Osteocyte (in vitro differentiated cells): Measurements from ENCODE around the gene TENM4. TPM values are rescaled to one million over a fixed set of nuclear protein-coding genes. Genes with fewer than 3 reads are reported as not detected.

Experiments
- DNase-seq: peaks from one replicate; pipeline ENCODE4 v3.0.0; 2021; ENCODE audit warnings: mixed read lengths; ENCODE audit not compliant: unreplicated experiment; ENCODE audit errors: extremely low spot score
- H3K27ac Mint-ChIP-seq: one replicate; pipeline ENCODE4 v1.8.0; 2021; ENCODE audit warnings: mild to moderate bottlenecking, mixed read lengths; ENCODE audit not compliant: unreplicated experiment
- H3K27me3 Mint-ChIP-seq: one replicate; pipeline ENCODE4 v1.8.0; 2021; ENCODE audit warnings: mixed read lengths; ENCODE audit not compliant: unreplicated experiment
- H3K36me3 Mint-ChIP-seq: one replicate; pipeline ENCODE4 v1.8.0; 2021; ENCODE audit warnings: mixed read lengths; ENCODE audit not compliant: unreplicated experiment
- H3K4me1 Mint-ChIP-seq: one replicate; pipeline ENCODE4 v1.8.0; 2021; ENCODE audit warnings: mixed read lengths; ENCODE audit not compliant: unreplicated experiment
- H3K4me3 Mint-ChIP-seq: one replicate; pipeline ENCODE4 v1.8.0; 2021; ENCODE audit warnings: mild to moderate bottlenecking, moderate library complexity, mixed read lengths; ENCODE audit not compliant: unreplicated experiment
- H3K9me3 Mint-ChIP-seq: one replicate; pipeline ENCODE4 v1.8.0; 2021; ENCODE audit warnings: mixed read lengths; ENCODE audit not compliant: unreplicated experiment
- total RNA-seq: library from RNA; stranded (reverse); gene quantifications from 2 replicates; pipeline ENCODE4 v1.2.1, GENCODE V29; 2021
- TF ChIP-seq, protein P1 (sequence below): fragments of 200-600 bp; sonication (generic); IDR thresholded peaks from 2 replicates; pipeline ENCODE4 v1.5.0; 2021; ENCODE audit warnings: antibody characterized with exemption, mild to moderate bottlenecking, moderate library complexity

The TENM4 gene
- total RNA-seq, 1 donor from 2014 or later = 74.1 TPM

DNA sequence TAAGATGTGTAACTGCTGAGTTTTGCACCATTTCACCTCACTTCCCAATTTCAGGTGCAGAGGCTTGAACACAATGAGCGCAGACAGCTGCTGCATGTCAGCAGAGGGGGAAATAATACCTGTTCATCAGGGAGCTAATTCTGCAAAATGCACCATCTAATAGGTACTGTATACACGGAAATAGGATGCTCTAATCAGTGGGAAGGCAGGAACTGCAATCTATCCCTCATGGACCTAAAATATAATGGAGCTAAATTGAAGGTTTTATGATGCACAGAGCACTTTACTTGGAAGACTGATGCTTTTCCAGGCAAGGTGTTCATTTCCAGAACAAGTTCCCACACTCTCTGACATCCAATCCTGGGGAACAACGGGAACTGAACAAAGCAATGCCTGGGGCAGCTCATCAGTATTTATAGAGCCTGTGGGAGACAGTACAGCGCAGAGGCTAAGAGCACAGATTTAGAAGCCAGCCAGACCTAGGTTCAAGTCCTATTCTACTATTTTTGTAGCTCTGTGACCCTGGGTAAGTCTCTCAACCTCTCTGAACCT lies 78.5 kb downstream of the TENM4 start:
- Mint-ChIP-seq H3K4me3 (no peak overlapping the region), H3K27me3 (no peaks in the 10 kb centered on the region), H3K4me1 (no peaks in the 10 kb centered on the region), H3K27ac (no peak overlapping the region), H3K9me3 (no peaks in the 10 kb centered on the region), H3K36me3 (no peaks in the 10 kb centered on the region)
- no peak for DNase-seq
- TF ChIP-seq, protein P1, sequence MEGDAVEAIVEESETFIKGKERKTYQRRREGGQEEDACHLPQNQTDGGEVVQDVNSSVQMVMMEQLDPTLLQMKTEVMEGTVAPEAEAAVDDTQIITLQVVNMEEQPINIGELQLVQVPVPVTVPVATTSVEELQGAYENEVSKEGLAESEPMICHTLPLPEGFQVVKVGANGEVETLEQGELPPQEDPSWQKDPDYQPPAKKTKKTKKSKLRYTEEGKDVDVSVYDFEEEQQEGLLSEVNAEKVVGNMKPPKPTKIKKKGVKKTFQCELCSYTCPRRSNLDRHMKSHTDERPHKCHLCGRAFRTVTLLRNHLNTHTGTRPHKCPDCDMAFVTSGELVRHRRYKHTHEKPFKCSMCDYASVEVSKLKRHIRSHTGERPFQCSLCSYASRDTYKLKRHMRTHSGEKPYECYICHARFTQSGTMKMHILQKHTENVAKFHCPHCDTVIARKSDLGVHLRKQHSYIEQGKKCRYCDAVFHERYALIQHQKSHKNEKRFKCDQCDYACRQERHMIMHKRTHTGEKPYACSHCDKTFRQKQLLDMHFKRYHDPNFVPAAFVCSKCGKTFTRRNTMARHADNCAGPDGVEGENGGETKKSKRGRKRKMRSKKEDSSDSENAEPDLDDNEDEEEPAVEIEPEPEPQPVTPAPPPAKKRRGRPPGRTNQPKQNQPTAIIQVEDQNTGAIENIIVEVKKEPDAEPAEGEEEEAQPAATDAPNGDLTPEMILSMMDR = no peak

DNA sequence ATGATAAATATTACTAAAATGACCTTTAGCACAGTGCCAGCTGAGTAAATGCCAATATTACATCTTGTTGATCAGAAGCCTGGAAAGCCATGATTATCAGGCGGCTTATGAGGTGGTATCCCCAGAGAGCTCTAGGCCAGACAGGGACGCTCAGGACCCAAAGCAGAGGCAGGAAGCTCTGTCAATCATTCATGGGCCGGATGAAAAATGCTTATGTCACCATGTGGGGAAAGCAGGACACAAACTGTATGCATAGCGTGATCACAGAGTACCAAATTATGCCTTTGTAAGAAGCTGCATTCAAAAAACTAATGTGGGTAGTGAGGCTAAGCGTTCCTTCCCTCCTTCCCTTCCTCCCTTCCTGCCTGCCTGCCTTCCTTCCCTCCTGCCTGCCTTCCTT lies 82.6 kb downstream of the TENM4 start:
- Mint-ChIP-seq H3K27me3 (peaks cover 5% of the 10 kb centered on the region), H3K4me1 (peaks cover 6% of the 10 kb centered on the region), H3K36me3 (no peaks in the 10 kb centered on the region), H3K9me3 (no peaks in the 10 kb centered on the region), H3K27ac (no peak overlapping the region), H3K4me3 (no peak overlapping the region)
- no peak for DNase-seq
- TF ChIP-seq, protein P1 = no peak

DNA sequence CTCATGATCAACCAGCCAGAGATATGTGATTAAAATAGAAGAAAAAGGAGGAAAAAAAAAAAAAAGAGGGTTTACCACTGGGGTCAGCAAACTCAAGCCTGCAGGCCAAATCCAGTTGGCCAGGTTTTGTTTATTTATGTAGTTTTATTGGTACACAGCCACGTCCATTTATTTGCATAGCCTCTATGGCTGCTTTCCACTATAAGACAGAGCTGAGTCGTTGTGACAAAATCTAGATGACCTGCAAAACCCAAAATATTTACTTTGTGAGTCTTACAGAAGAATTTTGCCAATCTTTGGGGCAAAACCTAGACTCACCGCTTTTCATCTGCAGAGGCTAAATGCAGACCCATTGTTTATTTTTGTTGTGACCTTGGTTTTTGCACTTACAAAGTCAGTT lies 87.1 kb downstream of the TENM4 start:
- no peaks in the 10 kb centered on the region for H3K36me3 Mint-ChIP-seq
- no peaks in the 10 kb centered on the region for H3K9me3 Mint-ChIP-seq
- H3K4me1 Mint-ChIP-seq = peaks cover 6% of the 10 kb centered on the region
- no peak overlapping the region for H3K4me3 Mint-ChIP-seq
- no peak for DNase-seq
- H3K27me3 Mint-ChIP-seq = peaks cover 5% of the 10 kb centered on the region
- no peak overlapping the region for H3K27ac Mint-ChIP-seq
- TF ChIP-seq, protein P1 = no peak

DNA sequence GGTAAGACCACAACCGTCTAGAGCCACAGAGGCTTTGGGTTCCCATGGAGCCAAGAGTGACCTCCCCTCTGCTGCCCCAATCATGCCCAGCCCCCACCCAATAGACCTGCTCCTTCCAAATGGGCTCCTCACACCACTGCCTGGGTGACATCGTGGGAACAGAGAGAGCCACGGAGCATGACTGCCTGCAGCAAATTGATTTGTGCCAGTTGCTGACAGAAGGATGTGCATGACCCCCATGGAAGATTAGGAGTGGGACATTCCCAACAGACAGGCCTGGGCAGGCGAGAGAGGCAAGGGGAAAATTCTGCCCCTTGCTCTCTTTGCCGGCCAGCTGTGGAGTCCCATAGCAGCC lies 88.5 kb downstream of the TENM4 start:
- Mint-ChIP-seq H3K36me3 (no peaks in the 10 kb centered on the region), H3K27ac (no peak overlapping the region), H3K9me3 (no peaks in the 10 kb centered on the region)

DNA sequence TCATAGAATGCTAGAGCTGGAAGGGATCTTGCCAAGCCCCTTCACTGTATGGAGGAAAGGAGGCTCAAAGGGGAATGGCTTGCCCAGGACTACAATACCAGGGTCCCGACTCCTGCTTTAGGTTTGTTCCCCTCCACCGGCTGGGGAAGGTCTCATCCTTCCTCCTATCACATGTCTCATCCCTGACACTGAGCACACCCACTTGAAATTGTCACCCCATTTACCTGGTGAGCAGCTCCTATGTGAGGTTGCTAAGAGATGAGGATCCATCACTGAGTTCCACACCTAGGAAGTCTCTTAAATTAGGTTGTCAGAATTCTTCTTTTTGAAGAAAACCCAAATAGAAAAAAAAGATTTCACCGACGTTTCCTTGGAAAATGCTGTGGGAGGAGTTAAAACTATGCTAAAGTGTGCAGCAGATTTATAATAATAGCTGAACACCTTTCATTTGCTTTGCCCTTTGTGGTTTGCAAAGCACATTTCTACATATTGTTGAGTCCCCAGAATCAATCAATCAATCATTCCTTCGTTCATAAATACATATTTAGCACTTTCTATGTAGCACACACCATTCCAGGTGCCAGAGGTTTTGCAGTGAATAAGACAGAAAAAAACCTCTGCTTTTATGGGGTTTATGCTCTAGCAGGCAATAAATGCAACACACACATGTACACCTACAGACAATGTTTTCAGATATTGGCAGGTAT lies 91.7 kb downstream of the TENM4 start:
- H3K9me3 Mint-ChIP-seq = no peaks in the 10 kb centered on the region
- H3K4me3 Mint-ChIP-seq = no peak overlapping the region
- peaks cover 8% of the 10 kb centered on the region for H3K27me3 Mint-ChIP-seq
- H3K36me3 Mint-ChIP-seq = no peaks in the 10 kb centered on the region
- H3K4me1 Mint-ChIP-seq = peaks cover 6% of the 10 kb centered on the region
- H3K27ac Mint-ChIP-seq = no peak overlapping the region
- TF ChIP-seq, protein P1 = no peak
- DNase-seq = no peak

More for the DNA sequence above, 88.5 kb downstream of the TENM4 start:
- Mint-ChIP-seq H3K4me3 (no peak overlapping the region), H3K27me3 (peaks cover 5% of the 10 kb centered on the region), H3K4me1 (peaks cover 6% of the 10 kb centered on the region)
- no peak for DNase-seq
- TF ChIP-seq, protein P1 = no peak
